ENCODE results near the gene AP1G2.

DNA sequence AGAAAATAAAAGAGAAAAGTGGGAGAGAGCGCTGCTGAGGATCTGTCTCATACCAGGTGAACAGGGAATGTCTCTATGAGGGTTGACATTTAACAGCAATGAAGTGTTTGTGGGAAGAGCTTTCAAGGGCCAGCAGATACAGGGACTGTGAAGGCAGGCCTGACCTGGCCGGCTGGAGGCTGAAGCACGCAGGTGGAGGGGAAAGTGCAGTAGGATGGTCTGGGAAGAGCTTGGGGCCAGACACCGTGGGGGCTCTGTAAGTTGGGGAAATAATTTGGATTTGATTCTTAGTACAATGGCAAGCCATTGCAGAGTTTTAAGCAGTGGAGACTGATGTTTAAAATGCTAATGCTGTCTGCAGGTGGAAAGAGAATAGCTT, 44.8 kb upstream of the AP1G2 start:
- TF ChIP-seq EZH2 (IDR thresholded peaks at IDR 0.05; ENCODE audit: borderline replicate concordance, insufficient read depth, low read length, poor library complexity, severe bottlenecking) (no peak), POLR2AphosphoS5 (IDR thresholded peaks at IDR 0.05) (no peak), TAF1 (IDR thresholded peaks at IDR 0.05; ENCODE audit: low read depth) (no peak)
- TF ChIP-seq, protein P1, sequence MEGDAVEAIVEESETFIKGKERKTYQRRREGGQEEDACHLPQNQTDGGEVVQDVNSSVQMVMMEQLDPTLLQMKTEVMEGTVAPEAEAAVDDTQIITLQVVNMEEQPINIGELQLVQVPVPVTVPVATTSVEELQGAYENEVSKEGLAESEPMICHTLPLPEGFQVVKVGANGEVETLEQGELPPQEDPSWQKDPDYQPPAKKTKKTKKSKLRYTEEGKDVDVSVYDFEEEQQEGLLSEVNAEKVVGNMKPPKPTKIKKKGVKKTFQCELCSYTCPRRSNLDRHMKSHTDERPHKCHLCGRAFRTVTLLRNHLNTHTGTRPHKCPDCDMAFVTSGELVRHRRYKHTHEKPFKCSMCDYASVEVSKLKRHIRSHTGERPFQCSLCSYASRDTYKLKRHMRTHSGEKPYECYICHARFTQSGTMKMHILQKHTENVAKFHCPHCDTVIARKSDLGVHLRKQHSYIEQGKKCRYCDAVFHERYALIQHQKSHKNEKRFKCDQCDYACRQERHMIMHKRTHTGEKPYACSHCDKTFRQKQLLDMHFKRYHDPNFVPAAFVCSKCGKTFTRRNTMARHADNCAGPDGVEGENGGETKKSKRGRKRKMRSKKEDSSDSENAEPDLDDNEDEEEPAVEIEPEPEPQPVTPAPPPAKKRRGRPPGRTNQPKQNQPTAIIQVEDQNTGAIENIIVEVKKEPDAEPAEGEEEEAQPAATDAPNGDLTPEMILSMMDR (IDR thresholded peaks at IDR 0.05; ENCODE audit: poor library complexity, severe bottlenecking): no peak
- TF ChIP-seq, protein P2, sequence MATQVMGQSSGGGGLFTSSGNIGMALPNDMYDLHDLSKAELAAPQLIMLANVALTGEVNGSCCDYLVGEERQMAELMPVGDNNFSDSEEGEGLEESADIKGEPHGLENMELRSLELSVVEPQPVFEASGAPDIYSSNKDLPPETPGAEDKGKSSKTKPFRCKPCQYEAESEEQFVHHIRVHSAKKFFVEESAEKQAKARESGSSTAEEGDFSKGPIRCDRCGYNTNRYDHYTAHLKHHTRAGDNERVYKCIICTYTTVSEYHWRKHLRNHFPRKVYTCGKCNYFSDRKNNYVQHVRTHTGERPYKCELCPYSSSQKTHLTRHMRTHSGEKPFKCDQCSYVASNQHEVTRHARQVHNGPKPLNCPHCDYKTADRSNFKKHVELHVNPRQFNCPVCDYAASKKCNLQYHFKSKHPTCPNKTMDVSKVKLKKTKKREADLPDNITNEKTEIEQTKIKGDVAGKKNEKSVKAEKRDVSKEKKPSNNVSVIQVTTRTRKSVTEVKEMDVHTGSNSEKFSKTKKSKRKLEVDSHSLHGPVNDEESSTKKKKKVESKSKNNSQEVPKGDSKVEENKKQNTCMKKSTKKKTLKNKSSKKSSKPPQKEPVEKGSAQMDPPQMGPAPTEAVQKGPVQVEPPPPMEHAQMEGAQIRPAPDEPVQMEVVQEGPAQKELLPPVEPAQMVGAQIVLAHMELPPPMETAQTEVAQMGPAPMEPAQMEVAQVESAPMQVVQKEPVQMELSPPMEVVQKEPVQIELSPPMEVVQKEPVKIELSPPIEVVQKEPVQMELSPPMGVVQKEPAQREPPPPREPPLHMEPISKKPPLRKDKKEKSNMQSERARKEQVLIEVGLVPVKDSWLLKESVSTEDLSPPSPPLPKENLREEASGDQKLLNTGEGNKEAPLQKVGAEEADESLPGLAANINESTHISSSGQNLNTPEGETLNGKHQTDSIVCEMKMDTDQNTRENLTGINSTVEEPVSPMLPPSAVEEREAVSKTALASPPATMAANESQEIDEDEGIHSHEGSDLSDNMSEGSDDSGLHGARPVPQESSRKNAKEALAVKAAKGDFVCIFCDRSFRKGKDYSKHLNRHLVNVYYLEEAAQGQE (IDR thresholded peaks at IDR 0.05; ENCODE audit: borderline replicate concordance): no peak
